BLaER1 treated with 17β-estradiol and CSF1 and Interleukin-3, amounts not matched to agents 10 nM and 100 nM (cell line): ENCODE data around the gene GIMAP5.

ENCODE experiments used
- H3K27ac ChIP-seq, 11 experiments: shearing (Covaris generic); formaldehyde crosslinking; 2 replicates each; pipeline ENCODE4 v1.8.1; 2022
- H3K27me3 ChIP-seq, 11 experiments: shearing (Covaris generic); formaldehyde crosslinking; 2 replicates each; pipeline ENCODE4 v1.8.1; 2022
- H3K36me3 ChIP-seq, 11 experiments: shearing (Covaris generic); formaldehyde crosslinking; 2 replicates each; pipeline ENCODE4 v1.8.1; 2022
- H3K4me1 ChIP-seq, 10 experiments: shearing (Covaris generic); formaldehyde crosslinking; 2 replicates each; pipeline ENCODE4 v1.8.1; 2022
- H3K4me2 ChIP-seq, 11 experiments: shearing (Covaris generic); formaldehyde crosslinking; 2 replicates each; pipeline ENCODE4 v1.8.1; 2022
- H3K4me3 ChIP-seq, 10 experiments: shearing (Covaris generic); formaldehyde crosslinking; 2 replicates each; pipeline ENCODE4 v1.8.1; 2022
- H3K9ac ChIP-seq, 11 experiments: shearing (Covaris generic); formaldehyde crosslinking; 2 replicates each; pipeline ENCODE4 v1.8.1; 2022
- H3K9me3 ChIP-seq, 11 experiments: shearing (Covaris generic); formaldehyde crosslinking; replicated peaks in 1 of 11; 2 replicates each; pipeline ENCODE4 v1.8.1; 2022
- H4K20me1 ChIP-seq, 11 experiments: shearing (Covaris generic); formaldehyde crosslinking; 2 replicates each; pipeline ENCODE4 v1.8.1; 2022
- Cebpa-rat ChIP-seq, 11 experiments: shearing (Covaris generic); IDR thresholded peaks; 2 replicates each; pipeline ENCODE4 v1.8.1; 2022

The GIMAP5 gene

GRCh38 chr7:150728609-150729008 lies 8.6 kb upstream of the GIMAP5 start:
- no peaks in the 10 kb centered on the region for H4K20me1 ChIP-seq
- H3K36me3 ChIP-seq: peaks cover 0 to 14% (median 0%) of the 10 kb centered on the region in 11 experiments; a peak in 4 of 22 replicates
- H3K4me3 ChIP-seq: no peak overlapping the region
- peaks cover 0 to 2% (median 0%) of the 10 kb centered on the region in 10 experiments; a peak in 4 of 20 replicates for H3K4me1 ChIP-seq
- no peak overlapping the region for H3K4me2 ChIP-seq
- no peaks in the 10 kb centered on the region for H3K27me3 ChIP-seq
- peaks cover 13 to 28% (median 20%) of the 10 kb centered on the region in 11 experiments; a peak in 21 of 22 replicates for H3K9me3 ChIP-seq
- H3K9ac ChIP-seq: no peak overlapping the region
- no peak overlapping the region for H3K27ac ChIP-seq
- TF ChIP-seq Cebpa-rat (IDR thresholded peaks at IDR 0.05): no peak

GRCh38 chr7:150731916-150732315 lies 5.3 kb upstream of the GIMAP5 start:
- peaks cover 8 to 29% (median 18%) of the 10 kb centered on the region in 11 experiments; a peak in 21 of 22 replicates for H3K9me3 ChIP-seq
- no peak overlapping the region for H3K27ac ChIP-seq
- peaks cover 0 to 3% (median 0%) of the 10 kb centered on the region in 11 experiments; a peak in 2 of 22 replicates for H3K36me3 ChIP-seq
- no peak overlapping the region for H3K4me3 ChIP-seq
- no peaks in the 10 kb centered on the region for H3K27me3 ChIP-seq
- H4K20me1 ChIP-seq: no peaks in the 10 kb centered on the region
- H3K4me1 ChIP-seq: peaks cover 1 to 28% (median 3%) of the 10 kb centered on the region in 10 experiments; a peak in 19 of 20 replicates
- H3K4me2 ChIP-seq: no peak overlapping the region
- H3K9ac ChIP-seq: no peak overlapping the region
- TF ChIP-seq Cebpa-rat (IDR thresholded peaks at IDR 0.05): no peak

GRCh38 chr7:150732786-150733481 lies 4.3 kb upstream of the GIMAP5 start:
- no peaks in the 10 kb centered on the region; a peak in 1 of 22 replicates for H3K36me3 ChIP-seq

GRCh38 chr7:150733482-150734095 lies 3.6 kb upstream of the GIMAP5 start:
- no peaks in the 10 kb centered on the region for H3K27me3 ChIP-seq
- peaks cover 11 to 37% (median 14%) of the 10 kb centered on the region in 10 experiments for H3K4me1 ChIP-seq
- peaks cover 0 to 13% (median 4%) of the 10 kb centered on the region in 11 experiments; a peak in 15 of 22 replicates for H3K9me3 ChIP-seq
- no peaks in the 10 kb centered on the region for H4K20me1 ChIP-seq
- H3K27ac ChIP-seq: no peak overlapping the region
- TF ChIP-seq Cebpa-rat (IDR thresholded peaks at IDR 0.05): no peak
- peak overlapping the region in 2 of 11 experiments; percentile 50 to 75; a peak in 4 of 22 replicates for H3K4me2 ChIP-seq
- H3K36me3 ChIP-seq: no peaks in the 10 kb centered on the region
- H3K4me3 ChIP-seq: no peak overlapping the region
- no peak overlapping the region for H3K9ac ChIP-seq

More at GRCh38 chr7:150732786-150733481, 4.3 kb upstream of the GIMAP5 start:
- Histone ChIP-seq H3K9ac (no peak overlapping the region), H4K20me1 (no peaks in the 10 kb centered on the region), H3K4me3 (no peak overlapping the region), H3K9me3 (peaks cover 2 to 19% (median 9%) of the 10 kb centered on the region in 11 experiments; a peak in 21 of 22 replicates), H3K4me2 (0 out of 22 replicates have a peak overlapping the region, but pooled peaks of 1 of the 11 experiments have one; percentile 50), H3K4me1 (peaks cover 11 to 31% (median 13%) of the 10 kb centered on the region in 10 experiments), H3K27ac (no peak overlapping the region), H3K27me3 (no peaks in the 10 kb centered on the region)
- TF ChIP-seq Cebpa-rat (IDR thresholded peaks at IDR 0.05): no peak

- Histone ChIP-seq H3K27me3 (no peaks in the 10 kb centered on the region), H3K4me3 (no peak overlapping the region), H3K27ac (no peak overlapping the region), H4K20me1 (peaks cover 0 to 2% (median 0%) of the 10 kb centered on the region in 11 experiments; a peak in 2 of 22 replicates), H3K4me2 (peak overlapping the region in 2 of 11 experiments; percentile 50 to 75; a peak in 4 of 22 replicates), H3K9me3 (peaks cover 0 to 10% (median 0%) of the 10 kb centered on the region in 11 experiments; a peak in 2 of 22 replicates), H3K9ac (no peak overlapping the region), H3K36me3 (no peaks in the 10 kb centered on the region), H3K4me1 (peaks cover 11 to 41% (median 14%) of the 10 kb centered on the region in 10 experiments)
- TF ChIP-seq Cebpa-rat (IDR thresholded peaks at IDR 0.05): no peak
Measured at GRCh38 chr7:150734254-150734653, 3.0 kb upstream of the GIMAP5 start.

GRCh38 chr7:150735596-150736358 lies 1.4 kb upstream of the GIMAP5 start:
- TF ChIP-seq Cebpa-rat (IDR thresholded peaks at IDR 0.05): no peak
- peaks cover 0 to 10% (median 4%) of the 10 kb centered on the region in 11 experiments; a peak in 7 of 22 replicates for H3K9me3 ChIP-seq

GRCh38 chr7:150736864-150737263 lies 354 bp upstream of the GIMAP5 start:
- Histone ChIP-seq H3K4me2 (peak overlapping the region; percentile 51 to 88 (median 72)), H3K9me3 (peaks cover 0 to 10% (median 4%) of the 10 kb centered on the region in 11 experiments; a peak in 7 of 22 replicates), H3K27ac (peak overlapping the region in 3 of 11 experiments; percentile 54 to 58 (median 54); a peak in 5 of 22 replicates)

More at GRCh38 chr7:150735596-150736358, 1.4 kb upstream of the GIMAP5 start:
- Histone ChIP-seq H4K20me1 (peaks cover 0 to 17% (median 0%) of the 10 kb centered on the region in 11 experiments; a peak in 2 of 22 replicates), H3K4me2 (peak overlapping the region in 2 of 11 experiments; percentile 83 to 85; a peak in 3 of 22 replicates), H3K27me3 (no peaks in the 10 kb centered on the region), H3K4me3 (no peak overlapping the region), H3K9ac (no peak overlapping the region), H3K27ac (no peak overlapping the region), H3K4me1 (peaks cover 11 to 56% (median 14%) of the 10 kb centered on the region in 10 experiments), H3K36me3 (peaks cover 0 to 13% (median 0%) of the 10 kb centered on the region in 11 experiments; a peak in 5 of 22 replicates)

GRCh38 chr7:150738092-150738491 lies 874 bp downstream of the GIMAP5 start:
- no peak for TF ChIP-seq Cebpa-rat (IDR thresholded peaks at IDR 0.05)
- H3K9me3 ChIP-seq: peaks cover 0 to 10% (median under 1%) of the 10 kb centered on the region in 11 experiments; a peak in 7 of 22 replicates
- H3K4me3 ChIP-seq: peak overlapping the region in 3 of 10 experiments; percentile 60 to 67 (median 63); a peak in 7 of 20 replicates
- no peaks in the 10 kb centered on the region for H3K27me3 ChIP-seq
- H4K20me1 ChIP-seq: peaks cover 0 to 40% (median 0%) of the 10 kb centered on the region in 11 experiments; a peak in 2 of 22 replicates
- peaks cover 11 to 73% (median 14%) of the 10 kb centered on the region in 10 experiments for H3K4me1 ChIP-seq
- peaks cover 0 to 36% (median 0%) of the 10 kb centered on the region in 11 experiments; a peak in 6 of 22 replicates for H3K36me3 ChIP-seq
- peak overlapping the region in 3 of 11 experiments; percentile 54 to 58 (median 54); a peak in 3 of 22 replicates for H3K27ac ChIP-seq
- peak overlapping the region in 3 of 11 experiments; percentile 57 to 80 (median 79); a peak in 7 of 22 replicates for H3K9ac ChIP-seq
- peak overlapping the region; percentile 51 to 88 (median 72); a peak in 17 of 22 replicates for H3K4me2 ChIP-seq

More at GRCh38 chr7:150736864-150737263, 354 bp upstream of the GIMAP5 start:
- Histone ChIP-seq H3K36me3 (peaks cover 0 to 24% (median 0%) of the 10 kb centered on the region in 11 experiments; a peak in 6 of 22 replicates), H3K9ac (peak overlapping the region in 3 of 11 experiments; percentile 31 to 79 (median 57); a peak in 4 of 22 replicates), H4K20me1 (peaks cover 0 to 27% (median 0%) of the 10 kb centered on the region in 11 experiments; a peak in 2 of 22 replicates), H3K4me3 (peak overlapping the region in 4 of 10 experiments; percentile 56 to 67 (median 62); a peak in 7 of 20 replicates), H3K4me1 (peaks cover 11 to 65% (median 14%) of the 10 kb centered on the region in 10 experiments), H3K27me3 (no peaks in the 10 kb centered on the region)
- no peak for TF ChIP-seq Cebpa-rat (IDR thresholded peaks at IDR 0.05)
